Esophagus squamous epithelium (tissue), 4 donors: Measurements from ENCODE around the gene FBXW5.

ENCODE experiments used
- CTCF ChIP-seq, 6 experiments: fragments of 450-650 bp in 4 of 6; fragments of 200-600 bp in 2 of 6; sonication (generic) in 2 of 6; IDR thresholded peaks; one replicate each; pipeline ENCODE4 v1.5.1; 2016 to 2019; ENCODE audit warnings: antibody characterized with exemption in 6 of 6, mild to moderate bottlenecking in 4 of 6, moderate library complexity in 4 of 6
- POLR2A ChIP-seq, 4 donors: fragments of 450-650 bp; IDR thresholded peaks; one replicate each; pipeline ENCODE4 v1.6.1; 2017; ENCODE audit warnings: antibody characterized with exemption in 4 of 4, mild to moderate bottlenecking in 4 of 4, moderate library complexity in 3 of 4

- TF ChIP-seq CTCF (IDR thresholded peaks at IDR 0.05) (no peak), POLR2A (IDR thresholded peaks at IDR 0.05) (no peak)
These were observed 27.2 kb upstream of the FBXW5 start for GRCh38 chr9:136971746-136972145.
